K562 (cell line): ENCODE data around the gene SLIT1. TPM values are rescaled to one million over a fixed set of nuclear protein-coding genes. Genes with fewer than 3 reads are reported as not detected.

Source experiments
- ATAC-seq: fragments of 200-7000 bp; cut with Tn5 transposase; 3 replicates; pipeline ENCODE4 v1.9.1; 2020; ENCODE audit warnings: moderate library complexity
- BruUV-seq: library from RNA; stranded (reverse); fragments of 400-500 nt; replicated peaks from 2 replicates; lab custom pipeline; 2021; lab: Mats Ljungman, UMichigan
- CTCF ChIA-PET: fragments of 300-600 bp; formaldehyde crosslinking; extraction: SDS; loops from one replicate; lab custom pipeline; 2021; ENCODE audit warnings: low intra/inter-chr PET ratio; lab: Yijun Ruan, JAX
- POLR2A ChIA-PET: fragments of 300-600, 350-650 bp; sonication (Branson Sonifier 250); formaldehyde crosslinking; extraction: SDS; loops from one replicate; lab custom pipeline; 2021; ENCODE audit warnings: antibody characterized with exemption, inconsistent platforms; lab: Yijun Ruan, JAX
- DNase-seq, 4 experiments: peaks; one replicate each; pipeline versions ENCODE4 v3.0.0 to v3.0.0-alpha.2; 2011 to 2018; ENCODE audit warnings: low spot score in 3 of 4, mixed read lengths in 3 of 4; ENCODE audit errors: extremely low read depth in 1 of 4
- FAIRE-seq: peaks from 2 replicates; lab custom pipeline; 2011; peaks lifted over from hg19 to GRCh38; lab: Jason Lieb, UNC
- H2AFZ ChIP-seq: 2 replicates; pipeline ENCODE4 v1.6.0; 2011; ENCODE audit warnings: low read depth, low read length, control low read depth, inconsistent platforms
- H3K27ac ChIP-seq: fragments of 200-600 bp; 3 replicates; pipeline ENCODE4 v1.8.0; 2011; ENCODE audit warnings: low read depth, mild to moderate bottlenecking, control low read depth, inconsistent platforms, low read length, moderate library complexity, mixed read lengths; ENCODE audit errors: extremely low read depth
- H3K27me3 ChIP-seq, 2 experiments: fragments of 300-600 bp in 1 of 2; 2 replicates in 1 of 2; 3 replicates in 1 of 2; pipeline versions ENCODE4 v1.6.0 to v1.8.0; 2011; ENCODE audit warnings: inconsistent platforms in 2 of 2, low read length in 2 of 2, mild to moderate bottlenecking in 1 of 2, mixed read lengths in 1 of 2, moderate library complexity in 1 of 2; ENCODE audit not compliant: control insufficient read depth in 2 of 2, insufficient read depth in 2 of 2
- H3K36me3 ChIP-seq: fragments of 300-600 bp; 3 replicates; pipeline ENCODE4 v1.8.0; 2011; ENCODE audit warnings: mild to moderate bottlenecking, low read length, inconsistent platforms; ENCODE audit not compliant: control insufficient read depth, insufficient read depth
- H3K4me1 ChIP-seq, 2 experiments: fragments of 200-600 bp in 1 of 2; replicated peaks in 1 of 2; 2 replicates in 1 of 2; 3 replicates in 1 of 2; pipeline versions ENCODE4 v1.5.1 to v1.8.0; 2011; ENCODE audit warnings: inconsistent platforms in 2 of 2, low read length in 2 of 2, mild to moderate bottlenecking in 1 of 2, mixed read lengths in 1 of 2, moderate library complexity in 1 of 2; ENCODE audit not compliant: control insufficient read depth in 2 of 2, insufficient read depth in 2 of 2
- H3K4me2 ChIP-seq: 2 replicates; pipeline ENCODE4 v1.6.1; 2011; ENCODE audit warnings: low read length, control low read depth, inconsistent platforms, mixed read lengths; ENCODE audit not compliant: insufficient read depth
- H3K4me3 ChIP-seq: fragments of 200-600 bp; sonication (generic), shearing (Covaris generic); 2 replicates; pipeline ENCODE4 v1.5.1; 2016; ENCODE audit warnings: control low read depth, inconsistent platforms
- H3K79me2 ChIP-seq: fragments of 200-600 bp; 3 replicates; pipeline ENCODE4 v1.8.0; 2011; ENCODE audit warnings: low read length, inconsistent platforms; ENCODE audit not compliant: control insufficient read depth, insufficient read depth
- H3K9ac ChIP-seq, 2 experiments: 2 replicates each; pipeline versions ENCODE4 v1.6.0 to v1.6.1; 2011; ENCODE audit warnings: low read depth in 2 of 2, low read length in 2 of 2, control low read depth in 1 of 2, inconsistent platforms in 1 of 2, mild to moderate bottlenecking in 1 of 2, mixed read lengths in 1 of 2; ENCODE audit not compliant: insufficient read depth in 1 of 2
- H3K9me1 ChIP-seq: one replicate; pipeline ENCODE4 v1.6.0; 2011; ENCODE audit warnings: inconsistent platforms, mild to moderate bottlenecking, low read length, moderate library complexity; ENCODE audit not compliant: control insufficient read depth, insufficient read depth
- H3K9me3 ChIP-seq: replicated peaks from 2 replicates; pipeline ENCODE4 v1.5.1; 2011; ENCODE audit warnings: low read depth, low read length, inconsistent platforms; ENCODE audit not compliant: control insufficient read depth, insufficient read depth
- H4K20me1 ChIP-seq: replicated peaks from 2 replicates; pipeline ENCODE4 v1.6.1; 2011; ENCODE audit warnings: low read length, inconsistent platforms, mixed read lengths; ENCODE audit not compliant: control insufficient read depth, insufficient read depth
- ARHGAP35 ChIP-seq: fragments of 450-650 bp; IDR thresholded peaks from 2 replicates; pipeline ENCODE4 v1.6.1; 2018; ENCODE audit not compliant: partially characterized antibody
- CBX2 ChIP-seq: fragments of 200-600 bp; sonication (generic); IDR thresholded peaks from one replicate; pipeline ENCODE4 v1.6.1; 2012; ENCODE audit warnings: mild to moderate bottlenecking, low read length, inconsistent platforms; ENCODE audit not compliant: insufficient read depth, poor library complexity, severe bottlenecking
- FOS ChIP-seq: IDR thresholded peaks from 3 replicates; pipeline ENCODE4 v1.6.1; 2011; ENCODE audit not compliant: insufficient read length; ENCODE audit errors: extremely low read depth
- GATAD2A ChIP-seq: fragments of 450-650 bp; IDR thresholded peaks from 2 replicates; pipeline ENCODE4 v1.6.1; 2017
- HNRNPLL ChIP-seq: fragments of 200-400 bp; formaldehyde crosslinking; IDR thresholded peaks from 2 replicates; pipeline ENCODE4 v1.6.1; 2017; ENCODE audit warnings: low read length, low read depth, mild to moderate bottlenecking; ENCODE audit not compliant: poor library complexity, severe bottlenecking
- PRMT5 ChIP-seq: sonication (generic); formaldehyde crosslinking; IDR thresholded peaks from 2 replicates; pipeline ENCODE4 v1.5.0; 2020; ENCODE audit warnings: missing genetic modification reagents
- SUPT5H ChIP-seq: fragments of 450-650 bp; IDR thresholded peaks from 2 replicates; pipeline ENCODE4 v1.6.1; 2016
- TRIM28 ChIP-seq: fragments of 450-650 bp; IDR thresholded peaks from 2 replicates; pipeline ENCODE4 v1.6.1; 2017
- ZNF780A ChIP-seq: fragments of 250-450 bp; sonication (Bioruptor Pico); IDR thresholded peaks from 2 replicates; pipeline ENCODE4 v1.5.0; 2021; ENCODE audit warnings: mild to moderate bottlenecking
- WGBS: fragments of 100-300 bp; shearing (Covaris generic); methylation state at CpG from one replicate; pipeline ENCODE4 v1.1.6; 2016; ENCODE audit warnings: low coverage, mixed read lengths; ENCODE audit not compliant: insufficient coverage; ENCODE audit errors: missing lambda C conversion rate; 5-methylcytosine and 5-hydroxymethylcytosine counted together
- in situ Hi-C: fragments of 300-500 bp; cut with MboI; formaldehyde crosslinking; loops from 4 replicates; pipeline ENCODE4 v1.15.0; 2018; ENCODE audit warnings: inconsistent platforms, mixed read lengths
- intact Hi-C: fragments of 100-400 bp; cut with micrococcal nuclease; formaldehyde crosslinking; loops from 2 replicates; pipeline ENCODE4 v1.14.2; 2022
- polyA plus RNA-seq, 8 experiments: library from polyadenylated mRNA; depleted of rRNA in 4 of 8; stranded (reverse) in 5 of 8; unstranded in 3 of 8; fragments of >200 nt; fragmentation: Nextera tagmentation in 2 of 8; fragmentation: Illumina TruSeq in 1 of 8; extraction: Ambion mirVana in 2 of 8; extraction: Trizol in 1 of 8; gene quantifications; 2 replicates each; pipeline versions ENCODE4 v1.2.1 to v1.2.3, GENCODE V29; 2011 to 2014; ENCODE audit warnings: inconsistent platforms in 1 of 8, missing spikeins in 1 of 8
- total RNA-seq, 7 experiments: library from RNA; depleted of rRNA in 6 of 7; stranded (reverse); fragments of >200 nt in 6 of 7; fragmentation: Illumina TruSeq in 2 of 7; extraction: Trizol in 2 of 7; gene quantifications; 2 replicates each; pipeline versions ENCODE4 v1.2.1 to v1.2.3, GENCODE V29; 2011 to 2021; ENCODE audit warnings: low replicate concordance in 1 of 7
- TF ChIP-seq, protein P1 (sequence below): fragments of 450-650 bp; conservative IDR thresholded peaks from 2 replicates; pipeline ENCODE4 v1.6.1; 2016; ENCODE audit warnings: missing genetic modification characterization, low read depth, mild to moderate bottlenecking, control low read depth, missing compliant biosample characterization
- TF ChIP-seq, protein P2 (sequence below): fragments of 250-450 bp; sonication (Bioruptor Pico); IDR thresholded peaks from 2 replicates; pipeline ENCODE4 v1.8.0; 2021; ENCODE audit warnings: moderate library complexity, mild to moderate bottlenecking, inconsistent platforms
- TF ChIP-seq, protein P3 (sequence below): IDR thresholded peaks from 3 replicates; pipeline ENCODE4 v1.6.1; 2011; ENCODE audit warnings: borderline replicate concordance, mild to moderate bottlenecking; ENCODE audit not compliant: insufficient read length, insufficient read depth

Gene SLIT1
- total and polyA plus RNA-seq, 9 of the 15 experiments (the other 6 are each of a cell fraction or from before 2014, with no cell fraction given): 0.01 to 0.11 (median 0.04) TPM; not detected in 3

DNA sequence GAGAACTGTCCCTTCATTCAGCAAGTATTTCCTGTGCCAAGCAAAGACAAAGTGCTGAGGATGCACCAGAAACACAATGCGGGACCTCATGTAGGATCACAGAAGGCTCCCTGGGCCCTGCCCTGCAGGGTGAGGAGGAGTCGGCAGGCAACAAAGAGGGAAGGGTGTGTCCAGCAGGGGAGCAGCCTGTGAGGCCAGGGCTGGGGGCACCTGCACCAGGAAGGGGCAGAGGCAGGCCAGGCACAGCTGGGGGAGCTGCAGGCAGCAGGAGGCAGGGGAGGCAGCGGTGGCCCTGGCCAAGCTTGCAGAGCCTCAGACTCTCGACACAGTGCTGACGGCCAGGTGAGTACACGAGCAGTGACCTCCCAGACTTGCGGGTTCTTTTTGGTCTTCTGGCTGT, 123.3 kb downstream of the SLIT1 start:
- Histone ChIP-seq H2AFZ (no peak overlapping the region), H3K79me2 (no peaks in the 10 kb centered on the region), H3K27me3 (peaks cover 6 to 66% of the 10 kb centered on the region in 2 experiments), H3K9me1 (no peaks in the 10 kb centered on the region), H3K4me2 (no peak overlapping the region), H3K4me3 (no peak overlapping the region), H3K27ac (no peak overlapping the region), H3K9ac (no peak overlapping the region), H3K36me3 (no peaks in the 10 kb centered on the region), H4K20me1 (no peaks in the 10 kb centered on the region), H3K9me3 (no peaks in the 10 kb centered on the region), H3K4me1 (peaks cover 0 to 10% of the 10 kb centered on the region in 2 experiments; a peak in 2 of 5 replicates)
- ATAC-seq (no peak), FAIRE-seq (no peak), DNase-seq (no peak)
- WGBS: 4% methylated on average over 6 of the region's 7 CpGs
- TF ChIP-seq, protein P1, sequence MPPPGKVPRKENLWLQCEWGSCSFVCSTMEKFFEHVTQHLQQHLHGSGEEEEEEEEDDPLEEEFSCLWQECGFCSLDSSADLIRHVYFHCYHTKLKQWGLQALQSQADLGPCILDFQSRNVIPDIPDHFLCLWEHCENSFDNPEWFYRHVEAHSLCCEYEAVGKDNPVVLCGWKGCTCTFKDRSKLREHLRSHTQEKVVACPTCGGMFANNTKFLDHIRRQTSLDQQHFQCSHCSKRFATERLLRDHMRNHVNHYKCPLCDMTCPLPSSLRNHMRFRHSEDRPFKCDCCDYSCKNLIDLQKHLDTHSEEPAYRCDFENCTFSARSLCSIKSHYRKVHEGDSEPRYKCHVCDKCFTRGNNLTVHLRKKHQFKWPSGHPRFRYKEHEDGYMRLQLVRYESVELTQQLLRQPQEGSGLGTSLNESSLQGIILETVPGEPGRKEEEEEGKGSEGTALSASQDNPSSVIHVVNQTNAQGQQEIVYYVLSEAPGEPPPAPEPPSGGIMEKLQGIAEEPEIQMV (tag): no peak
- TF ChIP-seq CBX2 (no peak), ARHGAP35 (no peak), TRIM28 (no peak), GATAD2A (no peak), SUPT5H (no peak), ZNF780A (no peak), PRMT5 (CRISPR knock-in tag) (no peak), FOS (no peak), HNRNPLL (no peak)
- TF ChIP-seq, protein P2, sequence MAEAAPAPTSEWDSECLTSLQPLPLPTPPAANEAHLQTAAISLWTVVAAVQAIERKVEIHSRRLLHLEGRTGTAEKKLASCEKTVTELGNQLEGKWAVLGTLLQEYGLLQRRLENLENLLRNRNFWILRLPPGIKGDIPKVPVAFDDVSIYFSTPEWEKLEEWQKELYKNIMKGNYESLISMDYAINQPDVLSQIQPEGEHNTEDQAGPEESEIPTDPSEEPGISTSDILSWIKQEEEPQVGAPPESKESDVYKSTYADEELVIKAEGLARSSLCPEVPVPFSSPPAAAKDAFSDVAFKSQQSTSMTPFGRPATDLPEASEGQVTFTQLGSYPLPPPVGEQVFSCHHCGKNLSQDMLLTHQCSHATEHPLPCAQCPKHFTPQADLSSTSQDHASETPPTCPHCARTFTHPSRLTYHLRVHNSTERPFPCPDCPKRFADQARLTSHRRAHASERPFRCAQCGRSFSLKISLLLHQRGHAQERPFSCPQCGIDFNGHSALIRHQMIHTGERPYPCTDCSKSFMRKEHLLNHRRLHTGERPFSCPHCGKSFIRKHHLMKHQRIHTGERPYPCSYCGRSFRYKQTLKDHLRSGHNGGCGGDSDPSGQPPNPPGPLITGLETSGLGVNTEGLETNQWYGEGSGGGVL (CRISPR knock-in tag): no peak
- TF ChIP-seq, protein P3, sequence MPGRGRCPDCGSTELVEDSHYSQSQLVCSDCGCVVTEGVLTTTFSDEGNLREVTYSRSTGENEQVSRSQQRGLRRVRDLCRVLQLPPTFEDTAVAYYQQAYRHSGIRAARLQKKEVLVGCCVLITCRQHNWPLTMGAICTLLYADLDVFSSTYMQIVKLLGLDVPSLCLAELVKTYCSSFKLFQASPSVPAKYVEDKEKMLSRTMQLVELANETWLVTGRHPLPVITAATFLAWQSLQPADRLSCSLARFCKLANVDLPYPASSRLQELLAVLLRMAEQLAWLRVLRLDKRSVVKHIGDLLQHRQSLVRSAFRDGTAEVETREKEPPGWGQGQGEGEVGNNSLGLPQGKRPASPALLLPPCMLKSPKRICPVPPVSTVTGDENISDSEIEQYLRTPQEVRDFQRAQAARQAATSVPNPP: no peak
- in situ Hi-C loops (no loop called here), intact Hi-C loops (no loop called here)
- no TSS peak for BruUV-seq
- ChIA-PET POLR2A (no interaction called here), CTCF (no interaction called here)
